GM12875 (cell line): ENCODE measurements around the gene AGAP3.

Experiments used
- H3K4me3 ChIP-seq: one replicate; pipeline ENCODE4 v1.5.1; 2011; ENCODE audit warnings: low read depth, low read length, control low read depth
- CTCF ChIP-seq: IDR thresholded peaks from 2 replicates; pipeline ENCODE4 v1.5.1; 2011; ENCODE audit warnings: low read depth, mild to moderate bottlenecking, control low read depth, inconsistent platforms, low read length, moderate library complexity, borderline replicate concordance; ENCODE audit not compliant: insufficient read depth

Gene AGAP3

GRCh38 chr7:151045967-151046366, 40.3 kb upstream of the AGAP3 start:
- TF ChIP-seq CTCF, result no peak
- H3K4me3 ChIP-seq, result no peak overlapping the region

GRCh38 chr7:151046603-151047573, 39.4 kb upstream of the AGAP3 start:
- H3K4me3 ChIP-seq, result no peak overlapping the region
- no peak for TF ChIP-seq CTCF

- no peak for TF ChIP-seq CTCF
Observed at GRCh38 chr7:151047976-151048815, 38.1 kb upstream of the AGAP3 start, which contains the start of gene ASIC3. Gene ASIC3 (plus strand): TSS chr7:151048531. CDS start chr7:151048886, 355 bp downstream.

GRCh38 chr7:151048911-151049463, 37.3 kb upstream of the AGAP3 start:
- no peak overlapping the region for H3K4me3 ChIP-seq
- no peak for TF ChIP-seq CTCF

More at GRCh38 chr7:151047976-151048815, 38.1 kb upstream of the AGAP3 start, which contains the start of gene ASIC3:
- H3K4me3 ChIP-seq, result no peak within 1 kb of the TSS

- no peak for TF ChIP-seq CTCF
- no peak overlapping the region for H3K4me3 ChIP-seq
Observed at GRCh38 chr7:151051108-151051507, 35.2 kb upstream of the AGAP3 start.

- no peak for TF ChIP-seq CTCF
- H3K4me3 ChIP-seq, result no peak overlapping the region
Observed at GRCh38 chr7:151053096-151053495, 33.2 kb upstream of the AGAP3 start.
